ENCODE results near the gene PTBP2.

DNA sequence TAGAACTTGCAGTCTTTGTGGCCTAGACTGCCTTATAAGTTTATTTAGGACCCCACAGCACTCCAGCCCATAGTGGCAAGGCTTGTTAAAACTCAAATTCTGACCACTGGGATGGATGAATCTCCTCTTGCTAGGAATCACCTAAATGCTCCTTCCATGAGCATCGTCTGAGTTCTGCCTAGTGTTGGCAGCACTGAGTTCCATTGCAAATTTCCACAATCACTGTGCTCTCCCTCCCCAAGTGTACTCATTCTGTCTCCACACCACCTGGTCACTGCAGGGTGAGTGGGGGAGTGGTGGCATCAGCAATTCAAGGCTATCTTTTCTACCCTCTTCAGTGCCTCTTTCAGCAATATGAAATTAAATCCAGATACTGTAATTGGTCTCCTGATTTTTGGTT lies 46.7 kb upstream of the PTBP2 start:
- TF ChIP-seq, protein P1, sequence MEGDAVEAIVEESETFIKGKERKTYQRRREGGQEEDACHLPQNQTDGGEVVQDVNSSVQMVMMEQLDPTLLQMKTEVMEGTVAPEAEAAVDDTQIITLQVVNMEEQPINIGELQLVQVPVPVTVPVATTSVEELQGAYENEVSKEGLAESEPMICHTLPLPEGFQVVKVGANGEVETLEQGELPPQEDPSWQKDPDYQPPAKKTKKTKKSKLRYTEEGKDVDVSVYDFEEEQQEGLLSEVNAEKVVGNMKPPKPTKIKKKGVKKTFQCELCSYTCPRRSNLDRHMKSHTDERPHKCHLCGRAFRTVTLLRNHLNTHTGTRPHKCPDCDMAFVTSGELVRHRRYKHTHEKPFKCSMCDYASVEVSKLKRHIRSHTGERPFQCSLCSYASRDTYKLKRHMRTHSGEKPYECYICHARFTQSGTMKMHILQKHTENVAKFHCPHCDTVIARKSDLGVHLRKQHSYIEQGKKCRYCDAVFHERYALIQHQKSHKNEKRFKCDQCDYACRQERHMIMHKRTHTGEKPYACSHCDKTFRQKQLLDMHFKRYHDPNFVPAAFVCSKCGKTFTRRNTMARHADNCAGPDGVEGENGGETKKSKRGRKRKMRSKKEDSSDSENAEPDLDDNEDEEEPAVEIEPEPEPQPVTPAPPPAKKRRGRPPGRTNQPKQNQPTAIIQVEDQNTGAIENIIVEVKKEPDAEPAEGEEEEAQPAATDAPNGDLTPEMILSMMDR (IDR thresholded peaks at IDR 0.05): no peak
- TF ChIP-seq POLR2A (IDR thresholded peaks at IDR 0.05): no peak

All from breast epithelium (tissue), 3 donors.